Measurements from ENCODE around the gene RAP1GDS1. TPM values are rescaled to one million over a fixed set of nuclear protein-coding genes. Genes with fewer than 3 reads are reported as not detected.
"Not testable (repeated sequence)": the region's sequence is repeated elsewhere in the genome, so short reads cannot be mapped to it uniquely, and the experiment has no call there.

The RAP1GDS1 gene
- polyA plus RNA-seq, 1 donor, result 21.9 TPM

DNA sequence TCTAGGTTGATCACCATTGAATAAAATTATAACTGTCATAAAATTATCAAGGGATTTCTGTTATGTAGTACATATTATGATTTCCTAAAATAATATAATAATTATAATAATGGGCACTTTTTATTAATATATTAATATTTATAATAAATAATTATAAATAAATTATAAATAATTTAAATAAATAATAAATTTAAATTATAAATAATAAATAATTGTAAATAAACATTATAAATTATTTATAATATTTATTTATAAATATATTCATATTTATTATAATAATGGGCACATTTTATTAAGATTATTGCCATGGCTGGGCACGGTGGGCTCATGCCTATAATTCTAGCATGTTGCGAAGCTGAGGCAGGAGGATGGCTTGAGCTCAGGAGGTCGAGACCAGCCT is 24.5 kb downstream of the RAP1GDS1 start:
- WGBS (ENCODE audit: insufficient coverage, low lambda C conversion rate), result no CpG with 5 or more reads among the region's 3 CpGs
- Histone ChIP-seq H3K9me3 (ENCODE audit: control insufficient read depth, low read depth, low read length) (no peaks in the 10 kb centered on the region), H3K36me3 (ENCODE audit: control insufficient read depth, insufficient read depth, low read length) (no peaks in the 10 kb centered on the region), H3K4me3 (ENCODE audit: low read length) (no peak overlapping the region), H3K27me3 (ENCODE audit: control insufficient read depth, insufficient read depth, low read length) (no peaks in the 10 kb centered on the region), H3K4me1 (ENCODE audit: control insufficient read depth, insufficient read depth, low read length) (no peaks in the 10 kb centered on the region), H3K27ac (ENCODE audit: low read length) (no peak overlapping the region)
- no peak for DNase-seq

DNA sequence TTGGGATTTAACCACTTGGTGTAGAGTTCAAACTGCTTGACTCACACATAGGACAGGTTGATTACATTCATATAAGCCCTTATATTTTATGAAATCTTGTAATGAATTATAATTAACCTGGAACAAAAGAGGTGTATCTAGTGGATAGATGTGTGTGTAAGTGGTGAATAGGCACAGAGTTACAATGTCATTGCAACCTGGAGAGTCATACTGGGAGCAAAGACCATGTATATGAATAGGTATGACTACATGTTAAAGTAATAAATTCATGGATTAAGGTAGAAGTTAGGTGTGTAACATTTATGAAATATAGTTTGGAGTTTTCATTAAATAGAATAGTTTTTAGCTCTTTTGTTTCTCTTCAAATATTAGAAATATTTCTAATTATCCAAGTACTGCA is 26.1 kb downstream of the RAP1GDS1 start:
- H3K27ac ChIP-seq (ENCODE audit: low read length), result no peak overlapping the region
- no peaks in the 10 kb centered on the region for H3K4me1 ChIP-seq (ENCODE audit: control insufficient read depth, insufficient read depth, low read length)

DNA sequence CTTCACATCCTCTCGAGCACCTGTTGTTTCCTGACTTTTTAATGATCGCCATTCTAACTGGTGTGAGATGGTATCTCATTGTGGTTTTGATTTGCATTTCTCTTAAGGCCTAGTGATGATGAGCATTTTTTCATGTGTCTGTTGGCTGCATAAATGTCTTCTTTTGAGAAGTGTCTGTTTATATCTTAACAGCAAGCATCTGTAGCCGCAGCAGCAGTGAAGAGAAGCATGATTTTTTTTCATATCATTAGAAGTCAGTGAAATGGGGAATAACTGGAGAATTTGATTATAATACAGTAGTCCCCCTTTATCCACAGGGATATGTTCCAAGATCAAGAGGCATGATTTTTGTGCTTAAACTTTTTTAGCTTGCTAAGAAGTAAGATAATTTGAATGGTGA is 27.5 kb downstream of the RAP1GDS1 start:
- DNase-seq, result not testable (repeated sequence)

More for the DNA sequence above, 26.1 kb downstream of the RAP1GDS1 start:
- Histone ChIP-seq H3K9me3 (ENCODE audit: control insufficient read depth, low read depth, low read length) (no peaks in the 10 kb centered on the region), H3K4me3 (ENCODE audit: low read length) (no peak overlapping the region), H3K27me3 (ENCODE audit: control insufficient read depth, insufficient read depth, low read length) (no peaks in the 10 kb centered on the region), H3K36me3 (ENCODE audit: control insufficient read depth, insufficient read depth, low read length) (no peaks in the 10 kb centered on the region)
- DNase-seq, result no peak

DNA sequence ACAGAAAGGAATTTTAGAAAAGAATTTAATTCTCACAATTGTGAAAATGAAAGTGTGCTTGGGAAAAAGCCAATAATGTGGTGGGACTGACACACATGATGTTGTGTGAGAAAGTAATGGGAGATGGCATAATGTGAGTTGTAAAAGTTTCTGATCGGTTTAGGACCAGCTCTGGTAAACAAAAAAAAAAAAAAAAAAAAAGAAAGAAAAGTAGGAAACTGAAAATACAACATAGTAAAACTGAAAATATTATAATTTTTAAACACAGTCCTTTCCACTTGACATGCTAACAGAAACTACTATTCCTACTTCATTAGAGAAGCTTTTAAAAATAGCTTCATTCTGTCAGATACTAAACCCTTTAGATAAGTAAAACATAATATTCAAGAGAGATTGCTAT is 28.2 kb downstream of the RAP1GDS1 start:
- no CpG with 5 or more reads among the region's 1 CpG for WGBS (ENCODE audit: insufficient coverage, low lambda C conversion rate)
- H3K36me3 ChIP-seq (ENCODE audit: control insufficient read depth, insufficient read depth, low read length), result peaks cover 2% of the 10 kb centered on the region
- H3K9me3 ChIP-seq (ENCODE audit: control insufficient read depth, low read depth, low read length), result no peaks in the 10 kb centered on the region
- DNase-seq, result no peak
- H3K27me3 ChIP-seq (ENCODE audit: control insufficient read depth, insufficient read depth, low read length), result no peaks in the 10 kb centered on the region
- H3K4me3 ChIP-seq (ENCODE audit: low read length), result no peak overlapping the region
- no peaks in the 10 kb centered on the region for H3K4me1 ChIP-seq (ENCODE audit: control insufficient read depth, insufficient read depth, low read length)
- no peak overlapping the region for H3K27ac ChIP-seq (ENCODE audit: low read length)

More for the DNA sequence above, 27.5 kb downstream of the RAP1GDS1 start:
- not testable (repeated sequence) for H3K9me3 ChIP-seq (ENCODE audit: control insufficient read depth, low read depth, low read length); H3K27me3 ChIP-seq (ENCODE audit: control insufficient read depth, insufficient read depth, low read length); H3K4me1 ChIP-seq (ENCODE audit: control insufficient read depth, insufficient read depth, low read length); H3K36me3 ChIP-seq (ENCODE audit: control insufficient read depth, insufficient read depth, low read length); H3K4me3 ChIP-seq (ENCODE audit: low read length); H3K27ac ChIP-seq (ENCODE audit: low read length)
- 100% methylated on average over 1 of the region's 3 CpGs for WGBS (ENCODE audit: insufficient coverage, low lambda C conversion rate)

DNA sequence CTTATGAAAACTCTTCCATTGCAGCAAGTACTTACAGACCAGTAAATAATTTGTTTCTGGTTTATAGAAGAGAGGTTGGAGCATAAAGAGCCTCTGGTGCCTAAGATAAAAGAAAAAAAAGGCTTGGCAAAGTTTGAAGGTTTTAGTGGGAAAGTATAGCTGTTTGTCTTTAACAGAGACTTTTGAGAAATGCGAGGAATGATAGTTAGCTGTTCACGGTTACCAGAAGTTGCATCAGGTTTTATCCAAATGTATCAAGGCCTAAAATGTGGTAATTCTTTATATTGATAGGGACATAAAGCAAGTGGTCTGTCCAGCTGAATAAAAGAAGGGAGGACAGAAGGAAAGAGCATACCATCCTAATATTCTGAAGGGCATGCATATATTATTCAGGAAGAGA is 29.3 kb downstream of the RAP1GDS1 start:
- no peak overlapping the region for H3K4me3 ChIP-seq (ENCODE audit: low read length)
- no peak overlapping the region for H3K27ac ChIP-seq (ENCODE audit: low read length)
- no peaks in the 10 kb centered on the region for H3K27me3 ChIP-seq (ENCODE audit: control insufficient read depth, insufficient read depth, low read length)
- H3K36me3 ChIP-seq (ENCODE audit: control insufficient read depth, insufficient read depth, low read length), result peaks cover 5% of the 10 kb centered on the region
- no peaks in the 10 kb centered on the region for H3K4me1 ChIP-seq (ENCODE audit: control insufficient read depth, insufficient read depth, low read length)
- no CpG with 5 or more reads among the region's 2 CpGs for WGBS (ENCODE audit: insufficient coverage, low lambda C conversion rate)
- H3K9me3 ChIP-seq (ENCODE audit: control insufficient read depth, low read depth, low read length), result no peaks in the 10 kb centered on the region
- DNase-seq, result no peak

DNA sequence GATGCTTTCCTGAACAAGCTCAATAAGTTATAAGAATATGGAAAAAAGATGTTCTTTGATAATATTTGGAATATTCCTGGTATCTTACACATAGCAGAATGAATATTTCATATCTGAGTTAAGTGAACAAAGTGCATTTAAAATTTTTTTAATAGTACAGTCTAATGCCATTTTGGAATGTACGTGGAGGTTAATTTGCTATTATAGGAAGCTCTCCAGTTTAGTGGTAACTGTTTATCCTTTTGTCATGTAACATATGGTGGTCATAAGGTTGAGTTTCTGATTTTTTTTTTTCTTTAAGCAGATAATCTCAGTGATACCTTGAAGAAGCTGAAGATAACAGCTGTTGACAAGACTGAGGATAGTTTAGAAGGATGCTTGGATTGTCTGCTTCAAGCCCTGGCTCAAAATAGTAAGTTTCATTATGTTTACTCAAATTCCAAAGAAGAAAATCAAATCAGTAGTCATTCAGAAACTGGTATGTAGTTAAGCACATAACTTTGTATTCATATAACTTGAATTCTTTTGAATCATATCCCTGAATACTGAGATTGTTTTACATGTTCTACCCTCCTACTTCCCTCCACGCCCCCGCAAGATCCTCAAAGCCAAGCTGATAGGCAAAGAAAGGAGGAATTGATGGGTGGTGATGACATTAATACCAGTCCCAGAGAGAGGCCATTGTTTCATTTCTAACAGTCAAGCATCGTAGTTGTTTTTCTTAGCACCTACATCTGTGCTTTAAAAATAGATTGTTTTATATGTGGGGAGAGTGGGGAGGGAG is 32.1 kb downstream of the RAP1GDS1 start:
- no peak for DNase-seq
- Histone ChIP-seq H3K36me3 (ENCODE audit: control insufficient read depth, insufficient read depth, low read length) (peaks cover 5% of the 10 kb centered on the region), H3K9me3 (ENCODE audit: control insufficient read depth, low read depth, low read length) (no peaks in the 10 kb centered on the region), H3K4me1 (ENCODE audit: control insufficient read depth, insufficient read depth, low read length) (no peaks in the 10 kb centered on the region), H3K27me3 (ENCODE audit: control insufficient read depth, insufficient read depth, low read length) (no peaks in the 10 kb centered on the region), H3K4me3 (ENCODE audit: low read length) (no peak overlapping the region), H3K27ac (ENCODE audit: low read length) (no peak overlapping the region)
- WGBS (ENCODE audit: insufficient coverage, low lambda C conversion rate), result no CpG with 5 or more reads among the region's 4 CpGs

DNA sequence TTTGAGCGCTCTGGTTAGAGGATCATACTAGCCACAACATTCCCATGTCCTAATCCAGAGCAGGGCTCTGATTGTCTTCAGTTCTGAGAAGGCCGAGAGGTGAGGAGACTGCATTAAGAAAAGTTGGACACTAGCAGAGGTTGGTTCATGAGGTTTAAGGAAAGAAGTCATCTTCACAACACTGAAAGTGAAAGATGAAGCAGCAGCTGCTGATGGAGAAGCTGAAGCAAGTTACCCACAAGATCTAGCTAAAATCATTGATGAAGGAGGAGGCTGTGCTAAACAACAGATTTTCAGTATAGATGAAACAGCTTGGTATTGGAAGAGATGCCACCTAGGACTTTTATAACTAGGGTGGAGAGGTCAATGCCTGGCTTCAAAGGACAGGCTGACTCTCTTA is 36.8 kb downstream of the RAP1GDS1 start:
- no peak for DNase-seq
- H3K27me3 ChIP-seq (ENCODE audit: control insufficient read depth, insufficient read depth, low read length), result no peaks in the 10 kb centered on the region
- no peak overlapping the region for H3K27ac ChIP-seq (ENCODE audit: low read length)
- peaks cover 6% of the 10 kb centered on the region for H3K9me3 ChIP-seq (ENCODE audit: control insufficient read depth, low read depth, low read length)
- no CpG with 5 or more reads among the region's 2 CpGs for WGBS (ENCODE audit: insufficient coverage, low lambda C conversion rate)
- H3K4me3 ChIP-seq (ENCODE audit: low read length), result no peak overlapping the region
- H3K4me1 ChIP-seq (ENCODE audit: control insufficient read depth, insufficient read depth, low read length), result no peaks in the 10 kb centered on the region
- H3K36me3 ChIP-seq (ENCODE audit: control insufficient read depth, insufficient read depth, low read length), result peaks cover 8% of the 10 kb centered on the region

DNA sequence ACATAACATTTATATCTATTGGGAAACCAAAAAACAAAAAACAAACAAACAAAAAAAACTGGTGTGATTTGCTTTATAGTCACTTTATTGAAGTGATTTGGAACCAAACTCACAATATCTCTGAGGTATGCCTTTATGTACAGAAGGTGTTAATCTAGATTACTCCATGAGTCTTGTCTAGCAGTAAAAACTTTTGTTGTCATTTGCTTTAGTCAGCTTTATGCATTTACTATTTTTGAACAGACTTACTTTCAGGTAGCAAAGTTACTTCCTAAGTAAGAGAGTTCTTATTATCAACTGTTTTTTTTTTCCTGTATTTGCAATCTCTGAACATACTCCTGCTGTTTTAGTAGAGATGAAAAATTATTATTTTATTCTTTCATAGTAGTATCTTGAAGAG is 39.5 kb downstream of the RAP1GDS1 start:
- Histone ChIP-seq H3K27me3 (ENCODE audit: control insufficient read depth, insufficient read depth, low read length) (no peaks in the 10 kb centered on the region), H3K4me3 (ENCODE audit: low read length) (no peak overlapping the region), H3K4me1 (ENCODE audit: control insufficient read depth, insufficient read depth, low read length) (no peaks in the 10 kb centered on the region), H3K36me3 (ENCODE audit: control insufficient read depth, insufficient read depth, low read length) (peaks cover 4% of the 10 kb centered on the region), H3K27ac (ENCODE audit: low read length) (no peak overlapping the region), H3K9me3 (ENCODE audit: control insufficient read depth, low read depth, low read length) (peaks cover 11% of the 10 kb centered on the region)
- DNase-seq, result no peak

DNA sequence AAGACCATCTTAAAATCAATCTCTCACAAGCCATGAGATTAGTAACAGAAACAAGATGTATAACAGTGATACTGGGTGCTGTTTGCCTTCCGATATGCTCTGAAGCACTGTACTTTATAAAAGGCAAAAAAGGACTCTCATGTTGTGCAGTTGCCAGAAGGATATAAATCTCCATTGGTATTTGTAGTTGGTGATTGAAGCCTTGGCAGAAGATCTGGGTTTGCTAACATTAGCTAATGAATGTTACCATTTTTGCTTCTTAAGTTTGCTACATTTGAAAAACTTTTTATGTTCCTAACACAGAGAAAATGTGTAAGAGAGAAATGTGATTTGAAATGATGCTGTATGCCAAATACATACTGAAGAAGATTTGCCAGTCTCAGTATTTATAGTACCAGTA is 44.4 kb downstream of the RAP1GDS1 start:
- Histone ChIP-seq H3K4me1 (ENCODE audit: control insufficient read depth, insufficient read depth, low read length) (no peaks in the 10 kb centered on the region), H3K9me3 (ENCODE audit: control insufficient read depth, low read depth, low read length) (peaks cover 11% of the 10 kb centered on the region), H3K36me3 (ENCODE audit: control insufficient read depth, insufficient read depth, low read length) (peaks cover 4% of the 10 kb centered on the region), H3K4me3 (ENCODE audit: low read length) (no peak overlapping the region), H3K27me3 (ENCODE audit: control insufficient read depth, insufficient read depth, low read length) (no peaks in the 10 kb centered on the region), H3K27ac (ENCODE audit: low read length) (no peak overlapping the region)
- no peak for DNase-seq
- no CpG with 5 or more reads among the region's 1 CpG for WGBS (ENCODE audit: insufficient coverage, low lambda C conversion rate)

DNA sequence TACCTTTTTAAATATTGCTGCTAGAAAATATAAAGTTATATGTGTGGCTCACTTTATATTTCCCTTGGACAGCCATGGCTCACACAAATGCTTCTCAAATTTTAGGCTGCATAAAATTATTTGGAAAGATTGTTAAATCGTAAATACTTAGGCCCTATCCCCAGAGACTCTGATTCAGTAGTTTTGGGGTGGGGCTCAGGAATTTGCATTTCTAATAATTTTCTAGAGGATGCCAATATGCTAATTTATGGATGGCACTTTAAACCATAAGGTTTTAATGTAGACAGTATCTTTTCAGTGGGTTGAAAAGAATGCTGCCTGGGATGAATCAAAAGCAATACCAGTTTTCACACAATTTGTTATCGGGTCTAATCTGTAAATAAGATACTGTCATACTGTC is 49.7 kb downstream of the RAP1GDS1 start:
- H3K9me3 ChIP-seq (ENCODE audit: control insufficient read depth, low read depth, low read length), result no peaks in the 10 kb centered on the region
- H3K4me1 ChIP-seq (ENCODE audit: control insufficient read depth, insufficient read depth, low read length), result no peaks in the 10 kb centered on the region
- H3K27ac ChIP-seq (ENCODE audit: low read length), result no peak overlapping the region
- no peaks in the 10 kb centered on the region for H3K36me3 ChIP-seq (ENCODE audit: control insufficient read depth, insufficient read depth, low read length)
- H3K27me3 ChIP-seq (ENCODE audit: control insufficient read depth, insufficient read depth, low read length), result no peaks in the 10 kb centered on the region
- WGBS (ENCODE audit: insufficient coverage, low lambda C conversion rate), result no CpG with 5 or more reads among the region's 2 CpGs
- no peak for DNase-seq
- no peak overlapping the region for H3K4me3 ChIP-seq (ENCODE audit: low read length)

DNA sequence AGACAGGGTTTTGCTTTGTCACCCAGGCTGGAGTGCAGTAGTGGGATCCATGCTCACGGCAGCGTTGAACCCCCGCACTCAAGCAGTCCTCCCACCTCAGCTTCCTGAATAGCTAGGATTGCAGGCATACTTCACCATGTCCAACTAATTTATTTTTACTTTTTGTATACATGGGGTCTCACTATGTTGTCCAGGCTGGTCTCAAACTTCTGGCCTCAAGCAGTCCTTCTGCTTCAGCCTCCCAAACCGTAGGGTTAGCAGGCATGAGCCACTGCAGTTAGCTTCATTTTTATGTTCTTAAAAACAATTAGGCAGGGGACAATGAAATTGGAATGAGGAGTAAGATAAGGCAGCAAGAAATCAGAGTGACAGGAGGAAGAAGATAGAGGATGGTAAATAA is 50.5 kb downstream of the RAP1GDS1 start:
- no peaks in the 10 kb centered on the region for H3K9me3 ChIP-seq (ENCODE audit: control insufficient read depth, low read depth, low read length)
- 100% methylated on average over 1 of the region's 4 CpGs for WGBS (ENCODE audit: insufficient coverage, low lambda C conversion rate)
- no peak for DNase-seq

More for the DNA sequence above, 50.5 kb downstream of the RAP1GDS1 start:
- H3K27ac ChIP-seq (ENCODE audit: low read length), result no peak overlapping the region
- no peak overlapping the region for H3K4me3 ChIP-seq (ENCODE audit: low read length)
- H3K36me3 ChIP-seq (ENCODE audit: control insufficient read depth, insufficient read depth, low read length), result no peaks in the 10 kb centered on the region
- H3K4me1 ChIP-seq (ENCODE audit: control insufficient read depth, insufficient read depth, low read length), result no peaks in the 10 kb centered on the region
- no peaks in the 10 kb centered on the region for H3K27me3 ChIP-seq (ENCODE audit: control insufficient read depth, insufficient read depth, low read length)

Data from large intestine (tissue), 3 donors.